ENCODE results near the gene LETMD1. TPM values are rescaled to one million over a fixed set of nuclear protein-coding genes. Genes with fewer than 3 reads are reported as not detected.
"Not testable (repeated sequence)": the region's sequence is repeated elsewhere in the genome, so short reads cannot be mapped to it uniquely, and the experiment has no call there.

The LETMD1 gene
- total and polyA plus RNA-seq, 7 experiments from 2014 or later: 32.4 to 101 (median 69.5) TPM

DNA sequence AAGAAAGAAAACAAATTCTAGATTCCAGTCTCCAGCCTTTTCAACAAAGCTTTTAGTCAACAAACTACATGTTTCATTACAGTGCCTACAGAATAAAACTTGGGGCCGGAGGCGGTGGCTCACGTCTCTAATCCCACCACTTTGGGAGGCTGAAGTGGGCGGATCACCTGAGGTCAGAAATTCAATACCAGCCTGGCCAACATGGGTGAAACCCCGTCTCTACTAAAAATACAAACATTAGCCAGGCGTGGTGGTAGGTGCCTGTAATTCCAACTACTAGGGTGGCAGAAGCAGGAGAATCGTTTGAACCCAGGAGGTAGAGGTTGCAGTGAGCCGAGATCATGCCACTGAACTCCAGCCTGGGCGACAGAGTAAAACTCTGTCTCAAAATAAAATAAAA, 33.7 kb upstream of the LETMD1 start:
- H3K4me3 Mint-ChIP-seq; H3K9me3 Mint-ChIP-seq; DNase-seq; intact Hi-C loops (cut with micrococcal nuclease); H3K27me3 ChIP-seq (ENCODE audit: control insufficient read depth in 2 of 2, insufficient read depth in 2 of 2, low read length in 2 of 2); H3K4me3 ChIP-seq (ENCODE audit: low read length); POLR2A ChIA-PET; H3K27me3 Mint-ChIP-seq; ATAC-seq; H3K27ac Mint-ChIP-seq; H3K27ac ChIP-seq (ENCODE audit: low read depth, low read length); CTCF ChIA-PET; H3K36me3 ChIP-seq (ENCODE audit: control insufficient read depth in 2 of 3, insufficient read depth in 3 of 3, low read length in 3 of 3); H3K9me3 ChIP-seq (ENCODE audit: control insufficient read depth in 2 of 3, low read length in 3 of 3); H3K36me3 Mint-ChIP-seq: not testable (repeated sequence)
- H3K4me1 ChIP-seq (ENCODE audit: control insufficient read depth in 2 of 2, insufficient read depth in 2 of 2, low read length in 2 of 2): peaks cover 0 to 14% of the 10 kb centered on the region in 2 donors
- H3K4me1 Mint-ChIP-seq: peaks cover 16 to 60% (median 47%) of the 10 kb centered on the region in 7 donors

DNA sequence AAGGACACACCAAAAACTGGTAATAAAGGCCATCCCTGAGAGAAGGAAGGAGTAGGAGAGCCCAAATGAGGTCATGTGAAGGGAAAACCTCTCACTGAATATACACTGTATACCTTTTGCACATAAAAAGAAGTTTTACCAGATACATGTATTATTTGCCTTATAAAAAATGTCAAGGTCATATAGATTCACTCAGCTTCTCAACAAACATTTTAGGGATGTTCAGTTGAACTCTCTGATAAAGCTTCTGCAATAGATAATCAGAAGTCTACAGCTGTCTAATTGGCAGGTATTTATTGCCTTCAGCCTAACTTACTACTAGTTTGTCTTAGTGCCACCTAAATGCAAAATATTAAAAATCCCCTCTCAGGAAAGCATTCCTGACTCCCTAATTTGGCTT, 30.7 kb upstream of the LETMD1 start:
- Histone ChIP-seq H3K4me1 (ENCODE audit: control insufficient read depth in 2 of 2, insufficient read depth in 2 of 2, low read length in 2 of 2) (peaks cover 5 to 27% of the 10 kb centered on the region in 2 donors), H3K36me3 (ENCODE audit: control insufficient read depth in 2 of 3, insufficient read depth in 3 of 3, low read length in 3 of 3) (no peaks in the 10 kb centered on the region), H3K9me3 (ENCODE audit: control insufficient read depth in 2 of 3, low read length in 3 of 3) (no peaks in the 10 kb centered on the region), H3K27ac (ENCODE audit: low read depth, low read length) (no peak overlapping the region), H3K4me3 (ENCODE audit: low read length) (no peak overlapping the region), H3K27me3 (ENCODE audit: control insufficient read depth in 2 of 2, insufficient read depth in 2 of 2, low read length in 2 of 2) (no peaks in the 10 kb centered on the region)
- no peak for ATAC-seq
- Mint-ChIP-seq H3K36me3 (peaks cover 0 to 4% (median 0%) of the 10 kb centered on the region in 5 donors), H3K27ac (peak overlapping the region in 2 of 9 donors; percentile 41 to 51), H3K9me3 (no peaks in the 10 kb centered on the region), H3K27me3 (no peaks in the 10 kb centered on the region), H3K4me1 (peaks cover 28 to 64% (median 52%) of the 10 kb centered on the region in 7 donors), H3K4me3 (no peak overlapping the region)
- CTCF ChIA-PET: no interaction called here
- POLR2A ChIA-PET: no interaction called here
- DNase-seq: no peak
- intact Hi-C loops (cut with micrococcal nuclease): no loop called here

DNA sequence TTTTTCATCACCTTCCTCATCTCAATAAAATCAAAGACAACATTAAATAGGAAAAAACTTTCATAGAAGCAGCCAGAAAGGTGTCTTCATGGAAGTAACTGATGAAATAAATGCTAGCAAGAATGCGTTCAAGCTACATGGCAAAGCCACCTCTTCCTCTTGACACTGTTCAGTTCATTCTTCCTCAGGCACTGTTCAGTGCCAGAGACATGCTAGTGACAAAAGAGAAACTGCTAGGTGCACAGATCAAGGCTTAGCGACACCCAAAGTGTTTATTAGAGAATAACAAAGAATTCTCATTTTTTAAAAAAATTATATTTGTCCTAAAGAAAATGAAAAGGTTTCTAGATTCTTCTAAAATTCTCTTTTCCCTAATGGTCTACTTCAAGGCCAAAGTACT, 29.2 kb upstream of the LETMD1 start:
- Histone ChIP-seq H3K9me3 (ENCODE audit: control insufficient read depth in 2 of 3, low read length in 3 of 3) (no peaks in the 10 kb centered on the region), H3K36me3 (ENCODE audit: control insufficient read depth in 2 of 3, insufficient read depth in 3 of 3, low read length in 3 of 3) (no peaks in the 10 kb centered on the region), H3K4me1 (ENCODE audit: control insufficient read depth in 2 of 2, insufficient read depth in 2 of 2, low read length in 2 of 2) (peaks cover 8 to 24% of the 10 kb centered on the region in 2 donors), H3K4me3 (ENCODE audit: low read length) (no peak overlapping the region), H3K27me3 (ENCODE audit: control insufficient read depth in 2 of 2, insufficient read depth in 2 of 2, low read length in 2 of 2) (no peaks in the 10 kb centered on the region), H3K27ac (ENCODE audit: low read depth, low read length) (no peak overlapping the region)
- ChIA-PET CTCF (no interaction called here), POLR2A (interaction anchor here (0.6 to 2.5 kb wide), 3 partner anchors 8 to 17 kb away, joined by 3 to 8 read pairs (median 4); no protein-coding TSS in a partner anchor)
- Mint-ChIP-seq H3K4me1 (peaks cover 21 to 65% (median 52%) of the 10 kb centered on the region in 7 donors), H3K27me3 (no peaks in the 10 kb centered on the region), H3K9me3 (no peaks in the 10 kb centered on the region), H3K27ac (peak overlapping the region in 3 of 9 donors; percentile 31 to 50 (median 48)), H3K36me3 (peaks cover 0 to 4% (median 0%) of the 10 kb centered on the region in 5 donors), H3K4me3 (no peak overlapping the region)
- intact Hi-C loops (cut with micrococcal nuclease): no loop called here
- no peak for ATAC-seq
- DNase-seq: no peak

DNA sequence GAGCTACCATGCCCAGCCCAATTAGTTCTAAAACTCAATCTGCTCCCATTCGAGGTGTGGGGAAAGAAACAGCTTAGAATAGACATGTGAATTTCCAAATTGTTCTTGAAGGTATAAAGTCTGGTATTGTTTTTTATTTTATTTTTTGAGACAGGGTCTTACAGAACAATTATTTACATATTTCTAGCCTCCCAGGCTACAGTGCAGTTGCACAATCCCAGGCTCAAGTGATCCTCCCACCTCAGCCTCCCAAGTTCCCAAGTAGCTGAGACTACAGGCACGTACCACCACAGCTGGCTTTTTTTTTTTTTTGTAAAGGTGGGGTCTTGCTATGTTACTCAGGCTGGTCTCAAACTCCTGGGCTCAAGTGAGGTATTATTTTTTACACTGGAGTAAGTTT, 28.2 kb upstream of the LETMD1 start:
- CTCF ChIA-PET: no interaction called here
- H3K4me1 ChIP-seq (ENCODE audit: control insufficient read depth in 2 of 2, insufficient read depth in 2 of 2, low read length in 2 of 2): peaks cover 11 to 24% of the 10 kb centered on the region in 2 donors
- DNase-seq (no peak), ATAC-seq (no peak)
- H3K36me3 ChIP-seq (ENCODE audit: control insufficient read depth in 2 of 3, insufficient read depth in 3 of 3, low read length in 3 of 3): no peaks in the 10 kb centered on the region
- H3K9me3 ChIP-seq (ENCODE audit: control insufficient read depth in 2 of 3, low read length in 3 of 3): no peaks in the 10 kb centered on the region
- POLR2A ChIA-PET: interaction anchor here (0.6 to 2.5 kb wide), 4 partner anchors 9 to 28 kb away, joined by 3 to 8 read pairs (median 4); partner anchors contain the start of gene LETMD1
- H3K4me1 Mint-ChIP-seq: peaks cover 31 to 74% (median 62%) of the 10 kb centered on the region in 7 donors
- H3K4me3 Mint-ChIP-seq: no peak overlapping the region
- H3K9me3 Mint-ChIP-seq: no peaks in the 10 kb centered on the region
- H3K27ac Mint-ChIP-seq: peak overlapping the region in 2 of 9 donors; percentile 43 to 50
- peaks cover 0 to 6% (median 0%) of the 10 kb centered on the region in 5 donors for H3K36me3 Mint-ChIP-seq
- H3K27me3 ChIP-seq (ENCODE audit: control insufficient read depth in 2 of 2, insufficient read depth in 2 of 2, low read length in 2 of 2): no peaks in the 10 kb centered on the region
- no peaks in the 10 kb centered on the region for H3K27me3 Mint-ChIP-seq
- H3K4me3 ChIP-seq (ENCODE audit: low read length): no peak overlapping the region
- H3K27ac ChIP-seq (ENCODE audit: low read depth, low read length): no peak overlapping the region
- intact Hi-C loops (cut with micrococcal nuclease): loop anchor here in 1 of 2 donors (10.0 kb wide), 1 partner anchor 905 kb away; the partner anchor contains the start of gene COX14

DNA sequence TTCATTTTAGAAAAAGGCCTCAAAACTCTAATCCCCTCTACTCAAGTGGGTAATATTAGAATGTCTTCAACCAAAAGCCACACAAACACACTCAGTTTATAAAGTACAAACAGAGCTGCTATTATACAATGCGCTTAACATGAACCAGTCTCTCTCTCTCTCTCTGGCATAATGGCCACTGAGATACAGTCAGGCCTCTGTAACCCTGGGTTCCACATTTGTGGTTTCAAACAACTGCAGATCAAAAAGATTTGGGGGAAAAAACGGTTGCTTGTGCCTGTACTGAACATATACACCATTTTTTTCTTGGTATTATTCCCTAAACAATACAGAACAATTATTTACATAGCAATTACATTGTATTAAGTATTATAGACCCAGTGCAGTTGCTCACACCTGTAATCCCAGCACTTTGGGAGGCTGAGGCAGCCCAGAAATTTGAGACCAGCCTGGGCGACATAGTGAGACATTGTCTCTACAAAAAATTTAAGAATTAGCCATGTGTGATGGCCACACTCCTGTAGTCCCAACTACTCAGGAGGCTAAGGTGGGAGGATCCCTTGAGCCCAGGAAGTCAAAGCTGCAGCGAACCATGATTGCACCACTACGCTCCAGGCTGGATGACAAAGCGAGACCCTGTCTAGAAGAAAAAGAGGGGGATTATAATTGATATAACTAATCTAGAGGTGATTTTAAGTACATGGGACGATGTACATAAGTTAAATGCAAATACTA, 27.5 kb upstream of the LETMD1 start:
- Histone ChIP-seq H3K9me3 (ENCODE audit: control insufficient read depth in 2 of 3, low read length in 3 of 3) (no peaks in the 10 kb centered on the region), H3K4me3 (ENCODE audit: low read length) (no peak overlapping the region), H3K27me3 (ENCODE audit: control insufficient read depth in 2 of 2, insufficient read depth in 2 of 2, low read length in 2 of 2) (no peaks in the 10 kb centered on the region), H3K4me1 (ENCODE audit: control insufficient read depth in 2 of 2, insufficient read depth in 2 of 2, low read length in 2 of 2) (peaks cover 14 to 24% of the 10 kb centered on the region in 2 donors), H3K36me3 (ENCODE audit: control insufficient read depth in 2 of 3, insufficient read depth in 3 of 3, low read length in 3 of 3) (no peaks in the 10 kb centered on the region), H3K27ac (ENCODE audit: low read depth, low read length) (no peak overlapping the region)
- Mint-ChIP-seq H3K27ac (peak overlapping the region in 6 of 9 donors; percentile 25 to 75 (median 46)), H3K9me3 (no peaks in the 10 kb centered on the region), H3K36me3 (peaks cover 0 to 6% (median 0%) of the 10 kb centered on the region in 5 donors), H3K27me3 (no peaks in the 10 kb centered on the region), H3K4me1 (peaks cover 37 to 78% (median 68%) of the 10 kb centered on the region in 7 donors), H3K4me3 (peak overlapping the region in 8 of 10 donors; percentile 13 to 48 (median 28))
- intact Hi-C loops (cut with micrococcal nuclease): loop anchor here in 1 of 2 donors (10.0 kb wide), 1 partner anchor 906 kb away; the partner anchor contains the start of gene COX14
- no peak for DNase-seq
- POLR2A ChIA-PET: interaction anchor here (1.0 to 1.5 kb wide), 3 partner anchors 9 to 210 kb away, joined by 3 to 4 read pairs (median 3); no protein-coding TSS in a partner anchor
- CTCF ChIA-PET: no interaction called here
- peak; percentile 35 for ATAC-seq

DNA sequence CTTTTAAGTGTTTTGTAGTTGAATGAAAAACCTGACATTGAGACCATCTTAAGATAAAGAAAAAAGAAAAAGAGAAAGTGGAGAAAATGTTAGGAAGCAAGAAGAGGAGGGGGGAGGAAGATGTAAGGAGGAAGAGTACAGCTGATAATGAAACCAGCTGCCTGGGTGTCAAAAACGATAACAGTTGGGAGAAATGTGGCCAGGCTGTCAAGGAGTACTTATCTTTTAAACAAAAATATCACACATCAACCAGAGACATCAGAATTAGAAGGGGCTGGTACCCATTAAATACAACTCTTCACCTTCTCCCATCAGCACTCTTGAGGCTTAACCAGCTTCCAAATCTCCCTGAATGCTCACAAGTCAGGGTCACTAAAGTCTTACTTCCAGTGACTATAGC, 26.4 kb upstream of the LETMD1 start:
- ChIA-PET CTCF (interaction anchor here (0.6 kb wide), 2 partner anchors 27 to 811 kb away, joined by 3 to 4 read pairs; partner anchors contain the start of gene LETMD1), POLR2A (interaction anchor here (1.0 to 2.1 kb wide), 5 partner anchors 9 to 62 kb away, joined by 3 to 9 read pairs (median 4); partner anchors contain the start of gene CSRNP2)
- DNase-seq (no peak), ATAC-seq (no peak)
- Mint-ChIP-seq H3K27me3 (no peaks in the 10 kb centered on the region), H3K4me1 (peaks cover 39 to 83% (median 68%) of the 10 kb centered on the region in 7 donors), H3K4me3 (peak overlapping the region; percentile 20 to 72 (median 49)), H3K9me3 (no peaks in the 10 kb centered on the region), H3K36me3 (peaks cover 0 to 7% (median 0%) of the 10 kb centered on the region in 5 donors), H3K27ac (peak overlapping the region in 7 of 9 donors; percentile 28 to 80 (median 59))
- H3K4me1 ChIP-seq (ENCODE audit: control insufficient read depth in 2 of 2, insufficient read depth in 2 of 2, low read length in 2 of 2): peaks cover 14 to 27% of the 10 kb centered on the region in 2 donors
- intact Hi-C loops (cut with micrococcal nuclease): loop anchor here in 1 of 2 donors (10.0 kb wide), 1 partner anchor 907 kb away; the partner anchor contains the start of gene COX14
- H3K27me3 ChIP-seq (ENCODE audit: control insufficient read depth in 2 of 2, insufficient read depth in 2 of 2, low read length in 2 of 2): no peaks in the 10 kb centered on the region
- peaks cover 0 to 4% (median 0%) of the 10 kb centered on the region in 3 experiments for H3K36me3 ChIP-seq (ENCODE audit: control insufficient read depth in 2 of 3, insufficient read depth in 3 of 3, low read length in 3 of 3)
- H3K9me3 ChIP-seq (ENCODE audit: control insufficient read depth in 2 of 3, low read length in 3 of 3): no peaks in the 10 kb centered on the region
- H3K27ac ChIP-seq (ENCODE audit: low read depth, low read length): peak overlapping the region; percentile 26
- H3K4me3 ChIP-seq (ENCODE audit: low read length): no peak overlapping the region
